SK-N-SH treated with all-trans-retinoic acid at 6 μM for 48 hours (cell line): ENCODE measurements around the gene FOXE3.

Experiments
- ATAC-seq: fragments of 200-7000 bp; cut with Tn5 transposase; 3 replicates; pipeline ENCODE4 v1.9.1; 2020; ENCODE audit warnings: mild to moderate bottlenecking, moderate library complexity
- ARNTL ChIP-seq: fragments of 450-650 bp; formaldehyde crosslinking; IDR thresholded peaks from 2 replicates; pipeline ENCODE4 v1.5.0; 2020; ENCODE audit warnings: low read depth, mild to moderate bottlenecking, moderate library complexity, borderline replicate concordance
- BACH2 ChIP-seq: fragments of 250-450 bp; sonication (Bioruptor Pico); IDR thresholded peaks from 2 replicates; pipeline ENCODE4 v1.9.0; 2021; ENCODE audit warnings: mild to moderate bottlenecking, borderline replicate concordance
- CSDC2 ChIP-seq: fragments of 250-450 bp; sonication (Bioruptor Pico); IDR thresholded peaks from 2 replicates; pipeline ENCODE4 v1.5.0; 2020; ENCODE audit warnings: mild to moderate bottlenecking, moderate library complexity
- ESRRG ChIP-seq: fragments of 250-450 bp; sonication (Bioruptor Pico); IDR thresholded peaks from 2 replicates; pipeline ENCODE4 v1.6.1; 2021; ENCODE audit warnings: mild to moderate bottlenecking
- GLIS3 ChIP-seq: fragments of 250-450 bp; sonication (Bioruptor Pico); IDR thresholded peaks from 2 replicates; pipeline ENCODE4 v1.5.0; 2020; ENCODE audit warnings: mild to moderate bottlenecking, moderate library complexity
- ISL1 ChIP-seq: fragments of 250-450 bp; sonication (Bioruptor Pico); IDR thresholded peaks from 2 replicates; pipeline ENCODE4 v2.1.2; 2022; ENCODE audit warnings: mild to moderate bottlenecking, moderate library complexity
- OSR1 ChIP-seq: fragments of 250-450 bp; sonication (Bioruptor Pico); IDR thresholded peaks from 2 replicates; pipeline ENCODE4 v1.8.0; 2022; ENCODE audit warnings: moderate library complexity, mild to moderate bottlenecking, inconsistent platforms
- PPARA ChIP-seq: fragments of 250-450 bp; sonication (Bioruptor Pico); IDR thresholded peaks from 2 replicates; pipeline ENCODE4 v1.5.0; 2020; ENCODE audit warnings: mild to moderate bottlenecking, borderline replicate concordance
- RARB ChIP-seq: fragments of 250-450 bp; sonication (Bioruptor Pico); IDR thresholded peaks from 2 replicates; pipeline ENCODE4 v1.8.0; 2021; ENCODE audit warnings: mild to moderate bottlenecking, moderate library complexity
- SNAI2 ChIP-seq: fragments of 250-450 bp; sonication (Bioruptor Pico); IDR thresholded peaks from 2 replicates; pipeline ENCODE4 v1.5.0; 2020; ENCODE audit warnings: mild to moderate bottlenecking, moderate library complexity
- TCF4 ChIP-seq: fragments of 250-450 bp; sonication (Bioruptor Pico); IDR thresholded peaks from 2 replicates; pipeline ENCODE4 v1.8.0; 2021; ENCODE audit warnings: mild to moderate bottlenecking, moderate library complexity, borderline replicate concordance
- TOX ChIP-seq: fragments of 250-450 bp; sonication (Bioruptor Pico); IDR thresholded peaks from 2 replicates; pipeline ENCODE4 v1.8.0; 2021; ENCODE audit warnings: mild to moderate bottlenecking, moderate library complexity, borderline replicate concordance
- ZC3H10 ChIP-seq: fragments of 250-450 bp; sonication (Bioruptor Pico); IDR thresholded peaks from 2 replicates; pipeline ENCODE4 v1.5.1; 2021; ENCODE audit warnings: mild to moderate bottlenecking, moderate library complexity
- ZFP3 ChIP-seq: fragments of 250-450 bp; sonication (Bioruptor Pico); IDR thresholded peaks from 2 replicates; pipeline ENCODE4 v1.5.0; 2020; ENCODE audit warnings: mild to moderate bottlenecking, moderate library complexity
- ZNF565 ChIP-seq: fragments of 450-650 bp; formaldehyde crosslinking; conservative IDR thresholded peaks from 2 replicates; pipeline ENCODE4 v1.5.0; 2020; ENCODE audit warnings: low read depth, mild to moderate bottlenecking, moderate library complexity
- ZNF70 ChIP-seq: fragments of 450-650 bp; formaldehyde crosslinking; IDR thresholded peaks from 2 replicates; pipeline ENCODE4 v1.5.0; 2020; ENCODE audit warnings: mild to moderate bottlenecking, moderate library complexity
- ZNF8 ChIP-seq: fragments of 450-650 bp; formaldehyde crosslinking; IDR thresholded peaks from 2 replicates; pipeline ENCODE4 v1.5.0; 2020; ENCODE audit warnings: mild to moderate bottlenecking, moderate library complexity
- TF ChIP-seq, protein P1 (sequence below): fragments of 250-450 bp; sonication (Bioruptor Pico); IDR thresholded peaks from 2 replicates; pipeline ENCODE4 v1.8.0; 2020; ENCODE audit warnings: mild to moderate bottlenecking, moderate library complexity, borderline replicate concordance
- TF ChIP-seq, protein P2 (sequence below): fragments of 250-450 bp; sonication (Bioruptor Pico); IDR thresholded peaks from 2 replicates; pipeline ENCODE4 v1.5.1; 2020; ENCODE audit warnings: low read depth, mild to moderate bottlenecking, moderate library complexity
- TF ChIP-seq, protein P3 (sequence below): fragments of 250-450 bp; sonication (Bioruptor Pico); IDR thresholded peaks from 2 replicates; pipeline ENCODE4 v1.5.0; 2020; ENCODE audit warnings: mild to moderate bottlenecking, moderate library complexity
- TF ChIP-seq, protein P4 (sequence below): fragments of 250-450 bp; sonication (Bioruptor Pico); IDR thresholded peaks from 2 replicates; pipeline ENCODE4 v1.5.1; 2021; ENCODE audit warnings: mild to moderate bottlenecking, moderate library complexity
- TF ChIP-seq, protein P5 (sequence below): fragments of 250-450 bp; sonication (Bioruptor Pico); IDR thresholded peaks from 2 replicates; pipeline ENCODE4 v1.8.0; 2021; ENCODE audit warnings: low read depth, mild to moderate bottlenecking, moderate library complexity, borderline replicate concordance

The FOXE3 gene

DNA sequence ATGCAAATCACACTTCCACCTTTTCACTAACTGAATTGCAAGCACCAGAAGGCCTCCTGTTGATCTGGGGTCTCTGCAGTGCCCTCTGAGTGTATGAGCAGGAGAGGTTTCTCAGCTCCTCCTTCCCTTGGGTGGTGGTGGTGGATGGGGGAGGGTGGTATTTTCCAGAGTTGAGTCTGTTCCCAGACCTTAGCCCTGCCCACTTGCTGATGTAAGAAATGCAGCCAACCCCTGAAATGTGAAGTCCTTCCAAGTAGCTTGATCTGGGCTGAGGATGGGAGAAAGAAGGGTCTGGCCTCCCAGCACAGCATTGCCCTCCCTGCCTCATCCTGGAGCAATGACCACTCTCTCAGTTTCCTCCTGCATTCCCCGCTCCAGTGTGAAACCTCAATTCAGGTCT is 15.4 kb downstream of the FOXE3 start:
- TF ChIP-seq ZNF565 (CRISPR knock-in tag) (no peak), GLIS3 (CRISPR knock-in tag) (no peak), ZC3H10 (CRISPR knock-in tag) (no peak), BACH2 (CRISPR knock-in tag) (no peak), TCF4 (CRISPR knock-in tag) (no peak), ESRRG (CRISPR knock-in tag) (no peak), PPARA (CRISPR knock-in tag) (no peak), SNAI2 (CRISPR knock-in tag) (no peak), TOX (CRISPR knock-in tag) (no peak), ARNTL (CRISPR knock-in tag) (no peak), ISL1 (CRISPR knock-in tag) (no peak), OSR1 (CRISPR knock-in tag) (no peak), ZNF70 (CRISPR knock-in tag) (no peak), CSDC2 (no peak)
- TF ChIP-seq, protein P1, sequence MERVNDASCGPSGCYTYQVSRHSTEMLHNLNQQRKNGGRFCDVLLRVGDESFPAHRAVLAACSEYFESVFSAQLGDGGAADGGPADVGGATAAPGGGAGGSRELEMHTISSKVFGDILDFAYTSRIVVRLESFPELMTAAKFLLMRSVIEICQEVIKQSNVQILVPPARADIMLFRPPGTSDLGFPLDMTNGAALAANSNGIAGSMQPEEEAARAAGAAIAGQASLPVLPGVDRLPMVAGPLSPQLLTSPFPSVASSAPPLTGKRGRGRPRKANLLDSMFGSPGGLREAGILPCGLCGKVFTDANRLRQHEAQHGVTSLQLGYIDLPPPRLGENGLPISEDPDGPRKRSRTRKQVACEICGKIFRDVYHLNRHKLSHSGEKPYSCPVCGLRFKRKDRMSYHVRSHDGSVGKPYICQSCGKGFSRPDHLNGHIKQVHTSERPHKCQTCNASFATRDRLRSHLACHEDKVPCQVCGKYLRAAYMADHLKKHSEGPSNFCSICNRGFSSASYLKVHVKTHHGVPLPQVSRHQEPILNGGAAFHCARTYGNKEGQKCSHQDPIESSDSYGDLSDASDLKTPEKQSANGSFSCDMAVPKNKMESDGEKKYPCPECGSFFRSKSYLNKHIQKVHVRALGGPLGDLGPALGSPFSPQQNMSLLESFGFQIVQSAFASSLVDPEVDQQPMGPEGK (CRISPR knock-in tag), result no peak
- TF ChIP-seq, protein P2, sequence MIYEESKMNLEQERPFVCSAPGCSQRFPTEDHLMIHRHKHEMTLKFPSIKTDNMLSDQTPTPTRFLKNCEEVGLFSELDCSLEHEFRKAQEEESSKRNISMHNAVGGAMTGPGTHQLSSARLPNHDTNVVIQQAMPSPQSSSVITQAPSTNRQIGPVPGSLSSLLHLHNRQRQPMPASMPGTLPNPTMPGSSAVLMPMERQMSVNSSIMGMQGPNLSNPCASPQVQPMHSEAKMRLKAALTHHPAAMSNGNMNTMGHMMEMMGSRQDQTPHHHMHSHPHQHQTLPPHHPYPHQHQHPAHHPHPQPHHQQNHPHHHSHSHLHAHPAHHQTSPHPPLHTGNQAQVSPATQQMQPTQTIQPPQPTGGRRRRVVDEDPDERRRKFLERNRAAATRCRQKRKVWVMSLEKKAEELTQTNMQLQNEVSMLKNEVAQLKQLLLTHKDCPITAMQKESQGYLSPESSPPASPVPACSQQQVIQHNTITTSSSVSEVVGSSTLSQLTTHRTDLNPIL (CRISPR knock-in tag), result no peak
- TF ChIP-seq, protein P3, sequence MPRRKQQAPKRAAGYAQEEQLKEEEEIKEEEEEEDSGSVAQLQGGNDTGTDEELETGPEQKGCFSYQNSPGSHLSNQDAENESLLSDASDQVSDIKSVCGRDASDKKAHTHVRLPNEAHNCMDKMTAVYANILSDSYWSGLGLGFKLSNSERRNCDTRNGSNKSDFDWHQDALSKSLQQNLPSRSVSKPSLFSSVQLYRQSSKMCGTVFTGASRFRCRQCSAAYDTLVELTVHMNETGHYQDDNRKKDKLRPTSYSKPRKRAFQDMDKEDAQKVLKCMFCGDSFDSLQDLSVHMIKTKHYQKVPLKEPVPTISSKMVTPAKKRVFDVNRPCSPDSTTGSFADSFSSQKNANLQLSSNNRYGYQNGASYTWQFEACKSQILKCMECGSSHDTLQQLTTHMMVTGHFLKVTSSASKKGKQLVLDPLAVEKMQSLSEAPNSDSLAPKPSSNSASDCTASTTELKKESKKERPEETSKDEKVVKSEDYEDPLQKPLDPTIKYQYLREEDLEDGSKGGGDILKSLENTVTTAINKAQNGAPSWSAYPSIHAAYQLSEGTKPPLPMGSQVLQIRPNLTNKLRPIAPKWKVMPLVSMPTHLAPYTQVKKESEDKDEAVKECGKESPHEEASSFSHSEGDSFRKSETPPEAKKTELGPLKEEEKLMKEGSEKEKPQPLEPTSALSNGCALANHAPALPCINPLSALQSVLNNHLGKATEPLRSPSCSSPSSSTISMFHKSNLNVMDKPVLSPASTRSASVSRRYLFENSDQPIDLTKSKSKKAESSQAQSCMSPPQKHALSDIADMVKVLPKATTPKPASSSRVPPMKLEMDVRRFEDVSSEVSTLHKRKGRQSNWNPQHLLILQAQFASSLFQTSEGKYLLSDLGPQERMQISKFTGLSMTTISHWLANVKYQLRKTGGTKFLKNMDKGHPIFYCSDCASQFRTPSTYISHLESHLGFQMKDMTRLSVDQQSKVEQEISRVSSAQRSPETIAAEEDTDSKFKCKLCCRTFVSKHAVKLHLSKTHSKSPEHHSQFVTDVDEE (CRISPR knock-in tag), result no peak
- ATAC-seq, result no peak

DNA sequence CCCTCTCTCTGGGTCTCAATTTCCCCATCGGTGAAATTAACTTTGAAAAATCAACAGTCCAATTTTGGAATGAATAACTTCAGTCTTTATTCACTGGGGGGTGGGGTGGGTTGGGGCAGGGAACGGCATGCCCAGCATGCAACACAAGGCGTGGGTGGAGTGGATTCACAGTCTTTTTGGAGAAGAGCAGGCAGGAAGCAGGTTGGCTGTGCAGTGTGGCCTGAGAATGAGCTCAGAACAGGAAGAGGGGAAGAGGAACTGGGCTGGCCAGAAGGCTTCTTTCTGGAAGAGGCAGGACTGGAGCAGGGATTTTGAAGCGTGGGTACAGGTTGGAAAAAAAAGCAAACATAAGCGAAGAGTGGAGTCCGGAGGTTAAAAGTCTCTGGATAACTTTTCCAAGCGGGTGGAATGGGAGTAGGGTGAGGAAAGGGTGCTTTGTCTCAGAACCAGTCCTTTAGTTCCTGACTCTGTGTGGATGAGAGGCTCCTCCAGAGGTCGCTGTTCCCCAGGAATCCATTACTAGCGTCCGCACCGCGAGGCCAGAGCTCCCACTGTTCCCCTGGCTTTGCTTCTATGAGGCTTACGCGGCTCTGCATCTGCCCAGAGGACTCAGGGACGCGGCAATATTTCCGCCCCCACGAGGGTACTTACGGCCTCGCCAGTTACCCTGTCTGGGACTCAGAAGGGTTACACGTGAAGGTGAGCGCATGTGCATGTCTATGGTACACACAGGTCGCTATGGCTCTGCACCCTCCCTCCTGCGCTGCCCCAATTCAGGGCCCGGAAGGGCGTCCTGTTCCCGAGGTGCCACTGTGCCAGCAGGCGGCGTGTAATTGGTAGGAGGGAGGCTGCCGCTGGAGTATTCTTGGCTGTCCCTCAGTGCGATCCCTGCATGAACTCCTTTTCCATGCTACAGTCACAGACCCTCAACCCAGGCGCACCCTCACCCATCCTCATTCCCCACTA is 16.3 kb downstream of the FOXE3 start:
- ATAC-seq, result peak; percentile 87
- TF ChIP-seq, protein P4, sequence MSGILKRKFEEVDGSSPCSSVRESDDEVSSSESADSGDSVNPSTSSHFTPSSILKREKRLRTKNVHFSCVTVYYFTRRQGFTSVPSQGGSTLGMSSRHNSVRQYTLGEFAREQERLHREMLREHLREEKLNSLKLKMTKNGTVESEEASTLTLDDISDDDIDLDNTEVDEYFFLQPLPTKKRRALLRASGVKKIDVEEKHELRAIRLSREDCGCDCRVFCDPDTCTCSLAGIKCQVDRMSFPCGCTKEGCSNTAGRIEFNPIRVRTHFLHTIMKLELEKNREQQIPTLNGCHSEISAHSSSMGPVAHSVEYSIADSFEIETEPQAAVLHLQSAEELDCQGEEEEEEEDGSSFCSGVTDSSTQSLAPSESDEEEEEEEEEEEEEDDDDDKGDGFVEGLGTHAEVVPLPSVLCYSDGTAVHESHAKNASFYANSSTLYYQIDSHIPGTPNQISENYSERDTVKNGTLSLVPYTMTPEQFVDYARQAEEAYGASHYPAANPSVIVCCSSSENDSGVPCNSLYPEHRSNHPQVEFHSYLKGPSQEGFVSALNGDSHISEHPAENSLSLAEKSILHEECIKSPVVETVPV (CRISPR knock-in tag), result no peak
- TF ChIP-seq ZNF70 (CRISPR knock-in tag) (no peak), RARB (no peak), OSR1 (CRISPR knock-in tag) (no peak), ZNF565 (CRISPR knock-in tag) (no peak), CSDC2 (no peak), ZNF8 (no peak), BACH2 (CRISPR knock-in tag) (no peak), TCF4 (CRISPR knock-in tag) (no peak), GLIS3 (CRISPR knock-in tag) (no peak), ESRRG (CRISPR knock-in tag) (no peak), ZFP3 (no peak)
- TF ChIP-seq, protein P5, sequence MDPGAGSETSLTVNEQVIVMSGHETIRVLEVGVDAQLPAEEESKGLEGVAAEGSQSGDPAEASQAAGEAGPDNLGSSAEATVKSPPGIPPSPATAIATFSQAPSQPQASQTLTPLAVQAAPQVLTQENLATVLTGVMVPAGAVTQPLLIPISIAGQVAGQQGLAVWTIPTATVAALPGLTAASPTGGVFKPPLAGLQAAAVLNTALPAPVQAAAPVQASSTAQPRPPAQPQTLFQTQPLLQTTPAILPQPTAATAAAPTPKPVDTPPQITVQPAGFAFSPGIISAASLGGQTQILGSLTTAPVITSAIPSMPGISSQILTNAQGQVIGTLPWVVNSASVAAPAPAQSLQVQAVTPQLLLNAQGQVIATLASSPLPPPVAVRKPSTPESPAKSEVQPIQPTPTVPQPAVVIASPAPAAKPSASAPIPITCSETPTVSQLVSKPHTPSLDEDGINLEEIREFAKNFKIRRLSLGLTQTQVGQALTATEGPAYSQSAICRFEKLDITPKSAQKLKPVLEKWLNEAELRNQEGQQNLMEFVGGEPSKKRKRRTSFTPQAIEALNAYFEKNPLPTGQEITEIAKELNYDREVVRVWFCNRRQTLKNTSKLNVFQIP, result no peak
- TF ChIP-seq, protein P1 (CRISPR knock-in tag), result no peak
